Stimulated activated CD4-positive, alpha-beta T cell treated with anti-CD3 and anti-CD28 coated beads, Interleukin-1b, Interleukin-23, amount 100 ng/mL, for 4 hours (primary cell): ENCODE results near the gene MRGPRD.

Experiments used
- DNase-seq, 2 donors: peaks; one replicate each; pipeline ENCODE4 v3.0.0-alpha.2; 2020; ENCODE audit warnings: low read depth in 2 of 2

The MRGPRD gene

GRCh38 chr11:68969386-68969785 is 11.4 kb downstream of the MRGPRD start:
- no peak for DNase-seq

- no peak for DNase-seq
These were observed 12.2 kb downstream of the MRGPRD start for GRCh38 chr11:68968306-68969250.

GRCh38 chr11:68966894-68967780 is 13.6 kb downstream of the MRGPRD start:
- no peak for DNase-seq

DNA sequence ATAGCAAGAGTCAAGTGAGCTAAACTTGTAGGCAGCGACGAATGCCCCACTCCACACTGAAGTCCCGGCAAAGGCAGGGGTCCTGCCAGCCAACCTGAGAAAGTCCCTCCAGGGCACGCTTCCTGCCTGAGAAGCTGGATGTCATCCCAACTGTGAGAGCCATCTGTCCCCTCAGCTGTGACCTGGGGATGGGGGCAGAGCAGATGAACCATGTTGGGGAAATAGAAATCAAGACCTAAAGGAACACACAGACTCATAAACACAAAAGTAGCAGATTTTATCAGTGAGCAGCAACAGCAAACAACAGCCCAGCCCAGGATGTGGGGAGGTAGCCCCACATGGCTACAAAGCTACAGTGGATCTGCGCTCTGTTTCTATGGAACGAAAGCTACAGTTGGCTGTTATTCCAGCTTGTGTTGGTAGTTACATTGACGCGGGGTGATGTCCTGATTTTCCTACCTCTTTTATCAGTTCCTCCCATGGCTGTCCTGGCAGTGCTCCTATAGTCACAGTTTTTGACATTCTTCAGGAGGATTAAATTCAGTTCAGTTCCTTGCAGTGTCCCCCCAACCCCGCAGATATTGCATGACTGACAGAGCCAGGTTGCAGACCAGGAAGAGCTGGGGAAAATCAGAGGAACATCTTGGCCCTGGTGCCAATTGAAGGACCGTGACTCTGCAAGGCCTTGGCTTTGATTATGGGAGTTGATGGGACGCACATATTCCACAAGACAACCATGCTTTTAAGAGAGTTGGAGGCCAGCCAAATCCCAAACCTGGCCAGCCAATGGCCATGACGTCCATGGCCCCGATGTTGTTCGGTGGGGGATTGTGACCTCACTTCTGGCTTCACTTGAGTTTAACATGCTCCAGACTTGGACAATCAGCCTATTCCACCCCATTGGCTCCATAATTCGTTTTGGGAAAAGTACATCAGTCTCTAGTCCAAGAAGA is 14.6 kb downstream of the MRGPRD start:
- DNase-seq: no peak

DNA sequence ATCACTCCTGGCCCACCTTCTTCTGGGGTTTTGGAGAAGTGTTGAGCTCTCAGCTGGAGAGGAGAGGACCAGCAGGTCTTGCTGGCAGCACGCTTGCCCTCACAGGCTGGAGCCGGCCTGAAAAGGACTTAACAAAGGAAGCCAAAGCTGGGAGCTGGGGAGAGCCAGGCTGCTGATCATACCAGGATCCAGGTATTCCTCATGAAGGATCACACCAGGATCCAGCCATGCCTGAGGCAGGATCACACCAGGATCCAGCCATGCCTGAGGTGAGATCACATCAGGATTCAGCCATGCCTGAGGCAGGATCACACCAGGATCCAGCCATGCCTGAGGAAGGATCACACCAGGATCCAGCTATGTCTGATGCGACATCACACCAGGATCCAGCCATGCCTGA is 17.0 kb downstream of the MRGPRD start:
- no peak for DNase-seq

- DNase-seq: no peak
These were observed 18.1 kb downstream of the MRGPRD start for GRCh38 chr11:68962527-68963250.

DNA sequence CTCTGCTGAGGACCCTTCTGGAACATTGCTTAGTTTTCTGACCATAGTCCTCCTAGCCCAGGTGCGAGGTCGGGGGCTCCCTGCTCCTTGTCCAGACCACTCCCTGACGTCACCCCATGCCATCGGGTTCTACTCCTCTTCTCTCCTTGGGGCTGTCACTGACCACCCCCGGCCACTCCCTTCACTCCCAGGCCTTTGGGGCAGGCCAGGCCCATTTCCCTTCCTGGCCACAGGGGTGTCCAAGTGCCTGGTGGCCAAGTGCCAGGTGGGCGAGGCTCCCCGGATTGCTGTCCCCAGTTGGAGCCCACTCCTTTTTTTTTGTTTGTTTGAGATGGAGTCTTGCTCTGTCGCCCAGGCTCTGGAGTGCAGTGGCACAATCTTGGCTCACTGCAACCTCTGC is 19.5 kb downstream of the MRGPRD start:
- DNase-seq: no peak

- no peak for DNase-seq
These were observed 20.3 kb downstream of the MRGPRD start for GRCh38 chr11:68960294-68961071.

DNA sequence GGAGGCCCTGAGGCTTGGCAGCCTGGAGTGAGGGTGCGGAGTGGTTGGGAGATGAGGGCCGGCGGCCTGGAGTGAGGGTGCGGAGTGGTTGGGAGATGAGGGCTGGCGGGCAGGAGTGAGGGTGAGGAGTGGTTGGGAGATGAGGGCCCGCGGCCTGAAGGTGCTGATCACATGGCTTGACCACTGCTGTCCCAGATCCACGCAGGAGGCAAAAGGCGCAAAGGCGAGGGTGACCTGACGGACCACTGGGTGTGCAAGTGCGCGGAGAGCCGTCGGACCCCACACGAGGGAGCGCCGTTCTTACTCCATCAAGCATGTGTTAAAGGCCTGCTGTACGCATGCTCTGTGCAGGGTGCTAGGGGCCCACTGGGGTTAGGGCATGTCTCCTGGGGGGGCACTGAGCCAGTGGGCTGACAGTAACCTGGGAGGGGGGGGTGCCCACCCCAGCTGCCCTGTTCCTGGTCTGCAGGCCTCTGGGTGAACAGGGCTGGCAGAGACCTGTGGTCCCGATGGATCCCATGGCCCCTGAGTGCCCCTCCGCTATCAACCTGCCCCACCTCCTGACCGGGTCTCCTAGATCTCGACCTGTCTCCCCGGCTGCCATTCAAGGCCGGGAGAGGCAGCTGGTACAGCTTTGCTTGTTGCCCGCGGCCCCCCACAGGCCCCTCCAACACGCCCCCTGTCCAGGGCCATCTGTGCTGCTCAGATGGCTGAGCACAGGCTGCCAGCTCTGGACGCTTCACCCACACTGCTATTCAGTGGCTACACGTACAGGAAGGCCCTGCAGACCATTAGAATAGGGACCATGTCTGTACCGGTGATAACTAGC is 21.1 kb downstream of the MRGPRD start:
- DNase-seq: no peak

GRCh38 chr11:68958211-68958610 is 22.6 kb downstream of the MRGPRD start:
- no peak for DNase-seq

DNA sequence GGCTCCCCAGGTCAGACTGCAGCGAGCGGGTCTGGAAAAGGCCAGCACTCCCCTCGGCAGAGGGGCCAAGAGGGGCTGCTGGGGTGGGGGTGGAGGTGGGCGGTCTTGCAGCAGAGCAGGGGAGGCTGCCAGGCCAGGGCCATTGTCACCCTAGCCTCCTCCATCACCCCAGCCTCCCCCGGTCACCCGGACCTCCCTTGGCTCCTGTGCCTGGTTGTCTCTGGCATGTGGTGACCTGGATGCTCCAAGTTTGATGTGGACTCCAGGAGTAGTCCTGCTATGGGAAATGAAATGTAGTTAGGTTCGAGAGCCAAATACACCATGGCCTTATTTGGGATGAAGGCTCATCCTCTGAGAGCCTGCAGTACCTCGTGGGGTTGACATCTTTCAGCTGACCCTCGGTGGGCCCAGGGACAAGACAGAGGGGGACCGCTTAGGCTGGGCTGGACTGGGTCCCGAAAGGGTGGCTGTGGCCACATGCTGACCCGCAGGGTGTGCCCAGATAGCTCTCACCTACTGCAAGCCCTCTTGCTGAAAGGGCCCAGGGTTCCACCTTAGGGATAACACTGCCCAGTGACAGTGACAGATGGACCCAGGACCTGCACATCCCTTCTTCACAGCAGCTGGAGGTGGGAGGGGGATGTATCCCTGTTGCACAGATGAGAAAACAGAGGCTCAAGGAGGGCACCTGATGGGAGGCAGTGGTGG is 24.1 kb downstream of the MRGPRD start:
- DNase-seq: no peak

DNA sequence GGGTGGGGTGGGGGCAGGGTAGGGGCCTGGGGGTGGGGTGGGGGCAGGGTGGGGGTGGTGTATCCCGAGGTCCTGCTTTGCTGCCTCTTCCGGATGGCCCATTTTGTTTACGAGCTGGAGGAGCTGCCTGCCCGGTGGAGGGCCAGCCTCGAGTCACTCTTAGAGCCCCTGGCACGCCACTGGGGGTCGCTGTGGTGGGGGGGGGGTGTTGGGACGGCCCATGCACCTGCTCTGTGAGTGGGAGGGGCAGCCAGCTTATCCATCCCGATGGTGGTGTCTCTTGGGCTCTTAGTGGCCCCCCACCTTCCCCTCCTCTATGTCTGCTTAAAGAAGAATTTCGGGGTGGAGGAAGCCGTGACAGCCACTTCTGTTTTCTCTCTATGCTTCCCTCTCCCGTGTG is 24.6 kb downstream of the MRGPRD start:
- no peak for DNase-seq

- no peak for DNase-seq
These were observed 25.2 kb downstream of the MRGPRD start for GRCh38 chr11:68955607-68955958.

DNA sequence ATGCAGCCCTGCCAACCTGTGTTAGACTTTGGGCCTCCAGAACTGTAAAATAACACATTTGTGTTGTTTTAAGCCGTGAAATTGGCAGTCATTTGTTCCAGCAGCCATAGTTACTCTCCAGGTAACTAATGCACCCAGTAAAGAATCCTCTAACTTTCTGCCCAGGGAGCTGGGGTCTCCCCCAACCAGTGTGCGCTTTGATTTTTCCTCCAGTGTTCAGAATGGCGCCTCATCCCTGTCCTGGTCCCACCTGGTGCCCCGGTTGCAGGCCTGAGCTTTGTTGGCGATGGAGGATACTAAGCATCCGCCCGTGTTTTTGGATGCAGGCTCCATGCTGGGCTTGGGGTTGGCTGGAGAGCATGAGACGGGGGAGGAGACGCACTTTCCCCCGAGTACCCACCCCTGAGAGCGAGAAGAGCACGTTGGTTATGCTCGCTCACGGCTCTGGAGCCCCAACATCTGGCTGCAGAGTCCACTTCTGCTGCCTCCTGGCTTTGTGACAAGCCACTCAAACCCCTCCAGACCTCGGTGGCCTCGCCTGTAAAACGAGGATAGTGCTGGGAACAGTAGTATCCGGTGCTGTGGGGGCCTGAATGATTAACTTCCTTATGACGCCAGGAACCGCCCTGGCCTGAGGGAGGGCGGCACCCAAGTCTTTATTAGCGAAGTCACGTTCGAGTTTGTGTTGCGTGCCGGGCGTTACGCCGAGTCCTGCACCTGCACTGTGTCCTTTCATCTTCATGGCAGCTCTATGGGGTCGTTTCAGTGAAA is 25.8 kb downstream of the MRGPRD start:
- DNase-seq: no peak

DNA sequence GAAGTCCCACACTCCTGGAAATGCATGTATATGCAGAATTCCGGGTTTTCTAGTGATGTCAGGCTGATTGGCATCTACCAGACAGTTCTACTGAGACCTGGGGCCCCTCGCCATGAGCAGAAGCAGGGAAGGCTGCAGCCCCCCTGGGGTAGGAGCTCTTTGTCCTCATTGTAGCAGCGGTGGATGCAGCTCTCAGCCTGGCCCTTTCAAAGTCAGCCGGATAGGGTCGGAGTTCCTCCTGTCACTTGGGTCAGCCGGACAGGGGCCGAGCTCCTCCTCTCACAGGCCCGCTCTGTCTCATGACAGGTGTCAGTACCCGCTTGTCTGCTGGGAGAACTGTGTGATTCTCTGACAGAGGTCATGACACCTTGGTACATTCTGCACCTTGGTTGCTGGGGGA is 30.0 kb downstream of the MRGPRD start:
- DNase-seq: no peak

DNA sequence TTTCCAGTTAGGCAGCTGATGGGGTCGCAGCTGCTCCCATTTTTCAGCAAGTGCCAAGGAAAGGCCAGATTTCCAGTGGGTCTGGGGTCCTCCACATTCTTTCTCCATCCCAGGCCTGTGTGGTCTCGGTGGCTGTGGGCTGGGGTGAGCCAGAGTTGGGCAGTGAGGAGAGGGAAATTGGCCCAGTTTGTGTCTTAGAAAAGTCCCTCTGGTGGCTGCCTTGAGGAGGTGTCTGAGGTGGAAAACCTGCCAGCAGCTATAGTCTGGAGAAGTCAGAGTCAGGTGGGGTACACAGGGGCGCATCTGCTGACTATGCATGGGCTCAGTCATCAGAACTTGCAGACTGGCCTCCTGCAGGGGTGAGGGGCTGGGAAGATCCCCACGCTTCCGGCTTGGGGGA is 30.5 kb downstream of the MRGPRD start:
- no peak for DNase-seq

GRCh38 chr11:68948935-68949334 is 31.9 kb downstream of the MRGPRD start:
- no peak for DNase-seq

- DNase-seq: no peak
These were observed 32.3 kb downstream of the MRGPRD start for GRCh38 chr11:68948496-68948895.
